Measurements from ENCODE around the gene FNDC3B. TPM values are rescaled to one million over a fixed set of nuclear protein-coding genes. Genes with fewer than 3 reads are reported as not detected.
"Not testable (repeated sequence)": the region's sequence is repeated elsewhere in the genome, so short reads cannot be mapped to it uniquely, and the experiment has no call there.

Gene FNDC3B
- 10 to 100 TPM; 14.4 to 17.8 TPM for total RNA-seq

DNA sequence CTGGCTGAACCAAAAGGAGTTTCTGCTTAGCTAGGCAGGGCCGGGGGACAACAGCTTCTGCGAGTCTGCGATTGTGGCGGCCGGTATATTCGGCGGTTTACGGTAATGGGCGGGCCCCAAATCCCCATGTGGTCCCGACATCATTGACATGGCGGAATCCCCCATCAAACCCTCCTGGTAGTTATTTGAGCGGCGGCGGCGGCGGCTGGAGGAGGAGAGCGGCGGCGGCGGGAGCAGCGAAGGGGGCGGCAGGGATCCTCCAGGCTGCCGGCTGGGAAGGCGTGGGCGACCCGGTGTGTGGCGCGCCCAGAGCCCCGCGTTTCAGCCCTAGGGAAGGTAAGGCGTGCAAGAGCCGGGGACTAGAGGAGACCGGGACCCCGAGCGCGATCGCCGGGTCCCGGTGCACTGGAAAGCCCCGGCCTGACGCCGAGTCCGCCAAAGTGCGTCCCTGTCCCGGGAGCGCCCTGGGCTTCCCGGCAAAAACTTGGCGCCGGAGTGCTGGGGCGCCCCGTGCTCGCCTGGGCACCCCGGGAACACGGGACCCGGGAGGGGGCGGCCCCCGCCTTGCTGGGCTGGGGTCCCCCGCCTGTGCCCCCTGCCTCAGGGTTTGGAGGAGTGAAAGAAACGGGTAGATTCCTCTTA lies at the start of gene FNDC3B:
Gene FNDC3B (plus strand): TSS at position 143 of the 642 bp plus-strand sequence. CDS start 72,902 bp downstream, outside the sequence.
- intact Hi-C loops (cut with micrococcal nuclease): loop anchor here (1.0 to 10.0 kb wide), 7 partner anchors 48 to 713 kb away; partner anchors contain the start of gene ECT2
- H3K9me3 Mint-ChIP-seq: no peaks in the 10 kb centered on the region
- H3K36me3 Mint-ChIP-seq: no peaks in the 10 kb centered on the region
- no peaks in the 10 kb centered on the region for H3K27me3 Mint-ChIP-seq
- peak; percentile 96 for DNase-seq
- H3K4me1 Mint-ChIP-seq (ENCODE audit: low read depth): peaks cover 29% of the 10 kb centered on the region
- ChIA-PET POLR2A (interaction anchor here (0.7 to 1.2 kb wide), 6 partner anchors 13 to 149 kb away, joined by 3 to 5 read pairs (median 3); no protein-coding TSS in a partner anchor), CTCF (interaction anchor here (0.7 to 2.0 kb wide), 7 partner anchors 11 to 1849 kb away, joined by 3 to 8 read pairs (median 4); no protein-coding TSS in a partner anchor)
- peak within 1 kb of the TSS; percentile 88 for H3K4me3 Mint-ChIP-seq
- peak within 1 kb of the TSS; percentile 89 for H3K27ac Mint-ChIP-seq

DNA sequence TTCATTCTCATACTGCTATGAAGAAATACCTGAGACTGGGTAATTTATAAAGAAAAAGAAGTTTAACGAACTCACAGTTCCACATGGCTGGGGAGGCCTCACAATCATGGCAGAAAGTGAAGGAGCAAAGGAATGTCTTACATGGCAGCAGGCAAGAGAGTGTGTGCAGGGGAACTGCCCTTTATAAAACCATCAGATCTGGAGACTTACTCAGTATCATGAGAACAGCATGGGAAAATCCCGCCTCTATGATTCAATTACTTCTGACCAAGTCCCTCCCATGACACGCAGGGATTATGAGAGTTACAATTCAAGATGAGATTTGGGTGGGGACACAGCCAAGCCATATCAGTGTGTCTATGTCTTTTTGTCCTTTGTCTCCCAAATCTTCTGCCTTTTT lies 49.1 kb upstream of the FNDC3B start:
- H3K27ac Mint-ChIP-seq; H3K4me3 Mint-ChIP-seq; H3K36me3 Mint-ChIP-seq; intact Hi-C loops (cut with micrococcal nuclease); H3K27me3 Mint-ChIP-seq; DNase-seq; H3K9me3 Mint-ChIP-seq; H3K4me1 Mint-ChIP-seq (ENCODE audit: low read depth): not testable (repeated sequence)
- ChIA-PET CTCF (interaction anchor here (0.7 kb wide), 1 partner anchor 352 kb away, joined by 3 read pairs; no protein-coding TSS in a partner anchor), POLR2A (interaction anchor here (0.6 kb wide), 1 partner anchor 154 kb away, joined by 5 read pairs; no protein-coding TSS in a partner anchor)

GRCh38 chr3:171991166-171991565 lies 48.2 kb upstream of the FNDC3B start:
- Mint-ChIP-seq H3K36me3 (peaks cover 1% of the 10 kb centered on the region), H3K4me3 (no peak overlapping the region), H3K27me3 (peaks cover 4% of the 10 kb centered on the region), H3K9me3 (peaks cover 5% of the 10 kb centered on the region), H3K4me1 (ENCODE audit: low read depth) (peaks cover 2% of the 10 kb centered on the region), H3K27ac (no peak overlapping the region)
- intact Hi-C loops (cut with micrococcal nuclease): no loop called here
- no peak for DNase-seq
- ChIA-PET CTCF (no interaction called here), POLR2A (interaction anchor here (0.7 kb wide), 1 partner anchor 525 kb away, joined by 3 read pairs; no protein-coding TSS in a partner anchor)

GRCh38 chr3:171994646-171995428 lies 44.5 kb upstream of the FNDC3B start:
- Mint-ChIP-seq H3K4me1 (ENCODE audit: low read depth) (peaks cover 3% of the 10 kb centered on the region), H3K27me3 (peaks cover 7% of the 10 kb centered on the region), H3K4me3 (no peak overlapping the region), H3K27ac (no peak overlapping the region), H3K36me3 (peaks cover 1% of the 10 kb centered on the region), H3K9me3 (peaks cover 5% of the 10 kb centered on the region)
- ChIA-PET CTCF (interaction anchor here (0.7 to 0.9 kb wide), 3 partner anchors 345 to 405 kb away, joined by 3 to 7 read pairs (median 5); no protein-coding TSS in a partner anchor), POLR2A (interaction anchor here (0.6 kb wide), 1 partner anchor 946 kb away, joined by 3 read pairs; no protein-coding TSS in a partner anchor)
- intact Hi-C loops (cut with micrococcal nuclease): no loop called here
- no peak for DNase-seq

- intact Hi-C loops (cut with micrococcal nuclease): no loop called here
- Mint-ChIP-seq H3K27ac (no peak overlapping the region), H3K4me3 (no peak overlapping the region), H3K9me3 (no peaks in the 10 kb centered on the region), H3K27me3 (peaks cover 3% of the 10 kb centered on the region), H3K36me3 (peaks cover 1% of the 10 kb centered on the region), H3K4me1 (ENCODE audit: low read depth) (peaks cover 3% of the 10 kb centered on the region)
- no peak for DNase-seq
- CTCF ChIA-PET: interaction anchor here (0.9 kb wide), 1 partner anchor 346 kb away, joined by 5 read pairs; no protein-coding TSS in a partner anchor
- POLR2A ChIA-PET: no interaction called here
Observed at GRCh38 chr3:171995486-171995885, 43.9 kb upstream of the FNDC3B start.

DNA sequence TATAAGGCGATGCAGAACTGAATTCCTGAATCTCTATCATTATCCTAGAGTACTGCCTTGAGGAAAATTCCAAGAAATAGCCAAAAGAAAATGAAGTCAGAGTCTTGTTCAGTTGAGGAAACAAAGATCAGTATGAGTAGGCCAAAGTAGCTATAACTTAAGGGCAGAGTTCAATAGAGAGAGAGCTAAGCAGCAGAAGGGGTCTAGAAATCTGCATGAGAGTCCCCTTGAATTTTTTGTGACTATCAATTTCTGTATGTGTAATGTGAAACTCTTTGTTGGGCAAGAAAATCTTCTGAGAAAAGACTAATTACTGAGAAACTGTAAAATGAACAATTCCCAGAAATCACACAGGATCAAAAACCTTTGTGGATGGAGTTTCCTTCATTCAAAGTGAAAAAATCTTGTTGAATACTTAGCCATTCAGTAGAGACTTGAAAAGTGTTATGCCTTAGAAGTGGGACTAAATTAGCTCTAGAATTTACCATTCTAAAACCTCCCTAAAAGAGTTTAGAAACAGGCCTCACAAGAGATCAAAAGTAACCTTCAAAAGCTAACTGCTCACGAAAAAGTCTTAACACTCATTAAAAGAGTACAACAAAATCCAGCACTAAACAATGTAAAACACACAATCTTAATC lies 43.1 kb upstream of the FNDC3B start:
- DNase-seq: no peak
- peaks cover 3% of the 10 kb centered on the region for H3K4me1 Mint-ChIP-seq (ENCODE audit: low read depth)

DNA sequence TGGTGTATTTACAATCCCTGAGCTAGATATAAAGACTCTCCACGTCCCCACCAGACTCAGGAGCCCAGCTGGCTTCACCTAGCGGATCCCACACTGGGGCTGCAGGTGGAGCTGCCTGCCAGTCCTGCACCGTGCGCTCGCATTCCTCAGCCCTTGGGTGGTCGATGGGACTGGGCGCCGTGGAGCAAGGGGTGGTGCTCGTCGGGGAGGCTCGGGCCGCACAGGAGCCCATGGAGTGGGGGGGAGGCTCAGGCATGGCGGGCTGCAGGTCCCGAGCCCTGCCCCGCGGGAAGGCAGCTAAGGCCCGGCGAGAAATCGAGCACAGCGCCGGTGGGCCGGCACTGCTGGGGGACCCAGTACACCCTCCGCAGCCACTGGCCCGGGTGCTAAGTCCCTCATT lies 40.6 kb upstream of the FNDC3B start:
- intact Hi-C loops (cut with micrococcal nuclease); POLR2A ChIA-PET: not testable (repeated sequence)

More for the DNA sequence above, 43.1 kb upstream of the FNDC3B start:
- no peak overlapping the region for H3K27ac Mint-ChIP-seq
- H3K9me3 Mint-ChIP-seq: no peaks in the 10 kb centered on the region
- ChIA-PET CTCF (interaction anchor here (0.9 to 1.1 kb wide), 2 partner anchors 11 to 345 kb away, joined by 3 to 5 read pairs; no protein-coding TSS in a partner anchor), POLR2A (no interaction called here)
- H3K4me3 Mint-ChIP-seq: no peak overlapping the region
- peaks cover 3% of the 10 kb centered on the region for H3K27me3 Mint-ChIP-seq
- H3K36me3 Mint-ChIP-seq: peaks cover 1% of the 10 kb centered on the region
- intact Hi-C loops (cut with micrococcal nuclease): no loop called here

GRCh38 chr3:172001616-172002015 lies 37.8 kb upstream of the FNDC3B start:
- H3K4me1 Mint-ChIP-seq (ENCODE audit: low read depth); DNase-seq; POLR2A ChIA-PET; H3K27me3 Mint-ChIP-seq; H3K4me3 Mint-ChIP-seq; H3K36me3 Mint-ChIP-seq; H3K9me3 Mint-ChIP-seq; intact Hi-C loops (cut with micrococcal nuclease); H3K27ac Mint-ChIP-seq: not testable (repeated sequence)
- CTCF ChIA-PET: interaction anchor here (0.6 kb wide), 1 partner anchor 660 kb away, joined by 3 read pairs; no protein-coding TSS in a partner anchor

More for the DNA sequence above, 40.6 kb upstream of the FNDC3B start:
- CTCF ChIA-PET; H3K27me3 Mint-ChIP-seq; H3K27ac Mint-ChIP-seq; H3K4me1 Mint-ChIP-seq (ENCODE audit: low read depth); H3K4me3 Mint-ChIP-seq; H3K9me3 Mint-ChIP-seq; H3K36me3 Mint-ChIP-seq; DNase-seq: not testable (repeated sequence)

DNA sequence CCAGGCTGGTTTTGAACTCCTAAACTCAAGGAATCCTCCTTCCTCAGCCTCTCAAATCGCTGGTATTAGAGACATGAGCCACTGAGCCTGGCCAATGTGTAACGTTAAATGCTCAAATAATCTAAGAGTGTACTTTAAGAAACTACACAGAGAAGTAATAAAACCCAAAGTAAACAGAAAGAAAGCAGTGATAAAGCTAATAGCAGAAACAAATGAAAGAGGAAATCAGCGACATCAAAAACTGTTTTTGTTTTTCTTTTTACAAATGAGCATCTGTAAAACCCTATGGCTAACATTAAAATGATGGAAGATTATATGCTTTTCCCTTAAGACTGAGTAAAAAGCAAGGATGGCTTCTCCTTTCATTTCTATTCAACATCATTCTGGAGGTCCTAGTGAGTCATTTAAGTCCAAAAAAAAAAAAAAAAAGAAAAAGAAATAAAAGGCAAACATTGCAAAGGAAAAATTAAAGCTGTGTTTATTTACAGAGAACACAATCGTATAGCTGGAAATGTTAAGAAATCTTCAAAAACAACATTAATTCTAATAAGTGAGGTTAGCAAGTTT lies 36.8 kb upstream of the FNDC3B start:
- POLR2A ChIA-PET: no interaction called here
- CTCF ChIA-PET: no interaction called here
- H3K4me3 Mint-ChIP-seq: no peak overlapping the region

DNA sequence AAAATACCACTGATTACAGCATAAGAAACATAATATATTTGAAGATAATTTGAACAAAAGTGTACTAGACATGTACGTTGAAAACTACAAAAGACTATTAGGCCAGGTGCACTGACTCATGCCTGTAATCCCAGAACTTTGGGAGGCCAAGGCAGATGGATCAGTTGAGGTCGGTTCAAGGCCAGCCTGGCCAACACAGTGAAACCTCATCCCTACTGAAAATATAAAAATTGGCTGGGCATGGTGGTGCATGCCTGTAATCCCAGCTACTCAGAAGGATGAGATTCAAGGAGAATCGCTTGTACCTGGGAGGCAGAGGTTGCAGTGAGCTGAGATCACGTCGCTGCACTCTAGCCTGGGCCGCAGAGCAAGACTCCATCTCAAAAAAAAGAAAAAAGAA lies 36.2 kb upstream of the FNDC3B start:
- no peak for DNase-seq
- H3K27me3 Mint-ChIP-seq: peaks cover 3% of the 10 kb centered on the region
- no peak overlapping the region for H3K4me3 Mint-ChIP-seq
- POLR2A ChIA-PET: no interaction called here
- no peaks in the 10 kb centered on the region for H3K4me1 Mint-ChIP-seq (ENCODE audit: low read depth)
- H3K9me3 Mint-ChIP-seq: peaks cover 5% of the 10 kb centered on the region
- intact Hi-C loops (cut with micrococcal nuclease): no loop called here
- CTCF ChIA-PET: no interaction called here
- no peaks in the 10 kb centered on the region for H3K36me3 Mint-ChIP-seq
- no peak overlapping the region for H3K27ac Mint-ChIP-seq

More for the DNA sequence above, 36.8 kb upstream of the FNDC3B start:
- no peak overlapping the region for H3K27ac Mint-ChIP-seq
- peaks cover 5% of the 10 kb centered on the region for H3K9me3 Mint-ChIP-seq
- DNase-seq: no peak
- peaks cover 3% of the 10 kb centered on the region for H3K27me3 Mint-ChIP-seq
- H3K36me3 Mint-ChIP-seq: no peaks in the 10 kb centered on the region
- no peaks in the 10 kb centered on the region for H3K4me1 Mint-ChIP-seq (ENCODE audit: low read depth)
- intact Hi-C loops (cut with micrococcal nuclease): no loop called here

DNA sequence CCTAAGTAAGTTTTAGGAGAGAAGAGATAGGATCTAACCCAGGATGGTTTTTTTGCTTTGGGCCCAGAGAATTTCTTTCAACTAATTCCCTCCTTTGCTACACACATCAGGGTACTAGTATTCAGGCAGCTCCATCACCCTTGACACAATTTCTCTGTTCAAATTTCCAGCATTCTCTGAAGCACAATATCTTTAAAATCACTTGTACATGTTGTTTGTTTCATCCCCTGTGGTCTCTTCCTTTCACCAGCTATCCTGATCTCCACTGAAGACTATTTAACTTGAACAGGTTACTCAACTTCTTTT lies 32.4 kb upstream of the FNDC3B start:
- no peak for DNase-seq
- no peaks in the 10 kb centered on the region for H3K4me1 Mint-ChIP-seq (ENCODE audit: low read depth)
- ChIA-PET CTCF (interaction anchor here (0.8 to 1.2 kb wide), 2 partner anchors 11 to 454 kb away, joined by 3 read pairs; no protein-coding TSS in a partner anchor), POLR2A (no interaction called here)
- intact Hi-C loops (cut with micrococcal nuclease): no loop called here
- no peak overlapping the region for H3K4me3 Mint-ChIP-seq
- no peak overlapping the region for H3K27ac Mint-ChIP-seq
- no peaks in the 10 kb centered on the region for H3K9me3 Mint-ChIP-seq
- H3K36me3 Mint-ChIP-seq: no peaks in the 10 kb centered on the region
- no peaks in the 10 kb centered on the region for H3K27me3 Mint-ChIP-seq

DNA sequence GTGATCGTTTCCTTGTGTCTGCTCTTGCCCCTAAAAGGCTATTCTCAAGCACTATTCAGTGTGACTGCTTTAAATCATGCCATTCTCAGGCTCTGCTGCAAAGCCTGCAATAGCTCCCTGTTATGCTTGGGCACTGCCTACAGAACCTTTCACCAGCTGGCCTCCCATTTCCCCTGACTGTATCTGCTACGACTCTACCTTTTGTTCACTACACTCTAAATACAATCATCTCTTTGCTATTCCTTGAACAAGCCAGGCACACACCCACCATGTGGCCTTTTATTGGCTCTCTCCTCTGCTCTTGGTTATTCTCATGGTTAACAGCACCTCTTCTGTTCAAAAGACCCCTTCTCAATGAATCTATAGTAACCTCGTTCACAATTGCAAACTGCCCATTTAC lies 29.6 kb upstream of the FNDC3B start:
- intact Hi-C loops (cut with micrococcal nuclease): no loop called here
- H3K27ac Mint-ChIP-seq: no peak overlapping the region
- DNase-seq: no peak
- H3K9me3 Mint-ChIP-seq: no peaks in the 10 kb centered on the region
- no peaks in the 10 kb centered on the region for H3K36me3 Mint-ChIP-seq
- no peaks in the 10 kb centered on the region for H3K4me1 Mint-ChIP-seq (ENCODE audit: low read depth)
- CTCF ChIA-PET: no interaction called here
- H3K27me3 Mint-ChIP-seq: no peaks in the 10 kb centered on the region
- POLR2A ChIA-PET: no interaction called here
- no peak overlapping the region for H3K4me3 Mint-ChIP-seq

Measured in activated CD4-positive, alpha-beta memory T cell treated with anti-CD3 and anti-CD28 coated beads for 36 hours (primary cell).